ENCODE data around the gene ATP11B. TPM values are rescaled to one million over a fixed set of nuclear protein-coding genes. Genes with fewer than 3 reads are reported as not detected.
"Not testable (repeated sequence)": the region's sequence is repeated elsewhere in the genome, so short reads cannot be mapped to it uniquely, and the experiment has no call there.

Gene ATP11B
- total and polyA plus RNA-seq, 2 donors (not counting 1 experiment from before 2014, with no cell fraction given): 34.9 to 77.8 TPM

DNA sequence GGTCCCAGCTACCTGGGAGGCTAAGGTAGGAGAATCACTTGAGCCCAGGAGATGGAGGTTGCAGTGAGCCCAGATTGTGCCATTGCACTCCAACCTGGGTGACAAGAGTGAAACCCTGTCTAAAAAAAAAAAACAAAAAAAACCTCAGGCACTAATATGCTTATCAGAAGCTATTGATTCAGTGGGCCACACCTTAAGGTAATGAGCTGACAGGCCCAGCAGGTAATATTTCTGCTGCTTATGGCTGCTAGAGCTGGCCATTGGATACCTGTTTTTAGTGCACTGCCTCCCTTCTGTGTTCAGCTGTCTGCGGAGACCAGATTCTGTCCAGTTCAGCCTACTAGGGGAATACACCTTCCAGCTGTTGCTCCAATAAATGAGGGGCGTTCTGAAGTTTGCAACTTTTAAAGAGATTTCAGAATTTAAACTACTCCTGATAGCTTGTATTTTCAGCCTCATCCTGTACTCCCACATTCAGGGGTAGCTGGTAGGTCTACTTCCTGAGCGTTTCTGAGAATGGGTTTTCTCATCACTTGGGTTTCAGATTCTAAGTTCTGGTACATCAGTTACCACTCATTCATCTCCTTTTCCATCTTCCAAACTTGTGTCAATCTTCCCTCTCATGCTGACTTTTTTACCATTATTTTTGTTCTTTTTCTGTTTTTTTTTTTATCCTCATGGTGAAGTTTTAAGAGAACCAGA lies 69.0 kb downstream of the ATP11B start:
- no peaks in the 10 kb centered on the region for H4K20me1 ChIP-seq (ENCODE audit: control insufficient read depth, extremely low read depth, insufficient read depth, low read length)
- no peaks in the 10 kb centered on the region for H3K4me1 ChIP-seq (ENCODE audit: control insufficient read depth, extremely low read depth, insufficient read depth, low read length)
- no peak overlapping the region for H3K4me3 ChIP-seq (replicated peaks in 1 of 4; ENCODE audit: control extremely low read depth in 1 of 4, insufficient read depth in 1 of 4, low read depth in 3 of 4, low read length in 4 of 4)
- no peak overlapping the region for H2AFZ ChIP-seq (ENCODE audit: low read length)
- no peaks in the 10 kb centered on the region for H3K79me2 ChIP-seq (ENCODE audit: control insufficient read depth, insufficient read depth, low read length)
- TF ChIP-seq EZH2 (IDR thresholded peaks at IDR 0.05; ENCODE audit: low read length, missing control alignments): no peak
- TF ChIP-seq, protein P1, sequence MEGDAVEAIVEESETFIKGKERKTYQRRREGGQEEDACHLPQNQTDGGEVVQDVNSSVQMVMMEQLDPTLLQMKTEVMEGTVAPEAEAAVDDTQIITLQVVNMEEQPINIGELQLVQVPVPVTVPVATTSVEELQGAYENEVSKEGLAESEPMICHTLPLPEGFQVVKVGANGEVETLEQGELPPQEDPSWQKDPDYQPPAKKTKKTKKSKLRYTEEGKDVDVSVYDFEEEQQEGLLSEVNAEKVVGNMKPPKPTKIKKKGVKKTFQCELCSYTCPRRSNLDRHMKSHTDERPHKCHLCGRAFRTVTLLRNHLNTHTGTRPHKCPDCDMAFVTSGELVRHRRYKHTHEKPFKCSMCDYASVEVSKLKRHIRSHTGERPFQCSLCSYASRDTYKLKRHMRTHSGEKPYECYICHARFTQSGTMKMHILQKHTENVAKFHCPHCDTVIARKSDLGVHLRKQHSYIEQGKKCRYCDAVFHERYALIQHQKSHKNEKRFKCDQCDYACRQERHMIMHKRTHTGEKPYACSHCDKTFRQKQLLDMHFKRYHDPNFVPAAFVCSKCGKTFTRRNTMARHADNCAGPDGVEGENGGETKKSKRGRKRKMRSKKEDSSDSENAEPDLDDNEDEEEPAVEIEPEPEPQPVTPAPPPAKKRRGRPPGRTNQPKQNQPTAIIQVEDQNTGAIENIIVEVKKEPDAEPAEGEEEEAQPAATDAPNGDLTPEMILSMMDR (conservative IDR thresholded peaks at IDR 0.05 in 1 of 2, IDR thresholded peaks at IDR 0.05 in 1 of 2; ENCODE audit: low read depth in 1 of 2, low read length in 2 of 2): no peak
- no peak overlapping the region for H3K9ac ChIP-seq (ENCODE audit: insufficient read depth, low read length)
- H3K36me3 ChIP-seq (ENCODE audit: control insufficient read depth, insufficient read depth, low read length): no peaks in the 10 kb centered on the region
- no peak for DNase-seq (ENCODE audit: low read depth in 2 of 2)
- H3K27me3 ChIP-seq (ENCODE audit: control insufficient read depth, insufficient read depth, low read length): no peaks in the 10 kb centered on the region
- no peaks in the 10 kb centered on the region for H3K9me3 ChIP-seq (ENCODE audit: control insufficient read depth, insufficient read depth, low read depth, low read length)
- H3K27ac ChIP-seq (ENCODE audit: insufficient read depth, low read length): no peak overlapping the region
- no peak overlapping the region for H3K4me2 ChIP-seq (ENCODE audit: extremely low read depth, insufficient read depth, low read length)

DNA sequence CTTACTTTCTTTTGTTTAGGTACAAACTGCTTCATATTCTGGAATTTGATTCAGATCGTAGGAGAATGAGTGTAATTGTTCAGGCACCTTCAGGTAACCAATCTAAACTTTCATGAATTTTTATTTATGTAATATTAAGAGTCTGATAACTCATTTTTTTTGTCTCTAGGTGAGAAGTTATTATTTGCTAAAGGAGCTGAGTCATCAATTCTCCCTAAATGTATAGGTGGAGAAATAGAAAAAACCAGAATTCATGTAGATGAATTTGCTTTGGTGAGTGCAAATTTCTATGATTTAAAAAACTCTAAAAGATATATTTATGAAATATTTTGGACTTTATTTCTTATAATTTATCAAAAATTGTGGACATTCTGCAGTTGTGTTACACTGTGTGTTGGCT lies 75.8 kb downstream of the ATP11B start:
- no peak overlapping the region for H3K4me2 ChIP-seq (ENCODE audit: extremely low read depth, insufficient read depth, low read length)
- TF ChIP-seq, protein P1 (conservative IDR thresholded peaks at IDR 0.05 in 1 of 2, IDR thresholded peaks at IDR 0.05 in 1 of 2; ENCODE audit: low read depth in 1 of 2, low read length in 2 of 2): no peak
- no peak for TF ChIP-seq EZH2 (IDR thresholded peaks at IDR 0.05; ENCODE audit: low read length, missing control alignments)
- no peaks in the 10 kb centered on the region for H3K4me1 ChIP-seq (ENCODE audit: control insufficient read depth, extremely low read depth, insufficient read depth, low read length)
- H3K27me3 ChIP-seq (ENCODE audit: control insufficient read depth, insufficient read depth, low read length): no peaks in the 10 kb centered on the region
- H4K20me1 ChIP-seq (ENCODE audit: control insufficient read depth, extremely low read depth, insufficient read depth, low read length): no peaks in the 10 kb centered on the region
- H3K27ac ChIP-seq (ENCODE audit: insufficient read depth, low read length): no peak overlapping the region
- no peak for DNase-seq (ENCODE audit: low read depth in 2 of 2)
- peaks cover 5% of the 10 kb centered on the region for H3K36me3 ChIP-seq (ENCODE audit: control insufficient read depth, insufficient read depth, low read length)
- H2AFZ ChIP-seq (ENCODE audit: low read length): no peak overlapping the region
- no peak overlapping the region for H3K9ac ChIP-seq (ENCODE audit: insufficient read depth, low read length)
- H3K4me3 ChIP-seq (replicated peaks in 1 of 4; ENCODE audit: control extremely low read depth in 1 of 4, insufficient read depth in 1 of 4, low read depth in 3 of 4, low read length in 4 of 4): no peak overlapping the region
- H3K79me2 ChIP-seq (ENCODE audit: control insufficient read depth, insufficient read depth, low read length): no peaks in the 10 kb centered on the region
- H3K9me3 ChIP-seq (ENCODE audit: control insufficient read depth, insufficient read depth, low read depth, low read length): no peaks in the 10 kb centered on the region

DNA sequence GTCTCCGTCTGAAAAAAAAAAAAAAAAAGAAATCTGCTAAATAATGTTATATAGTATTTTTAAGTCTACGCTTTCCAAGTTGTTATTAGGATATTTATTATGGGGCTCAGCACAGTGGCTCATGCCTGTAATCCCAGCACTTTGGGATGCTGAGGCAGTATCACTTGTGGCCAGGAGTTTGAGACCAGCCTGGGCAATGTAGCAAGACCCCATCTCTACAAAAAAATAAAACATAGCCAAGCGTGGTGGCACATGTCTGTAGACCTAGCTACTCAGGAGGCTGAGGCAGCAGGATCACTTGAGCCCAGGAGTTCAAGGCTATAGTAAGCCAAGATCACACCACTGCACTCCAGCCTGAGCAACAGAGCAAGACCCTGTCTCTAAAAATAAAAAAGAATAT lies 77.6 kb downstream of the ATP11B start:
- H3K4me3 ChIP-seq (replicated peaks in 1 of 4; ENCODE audit: control extremely low read depth in 1 of 4, insufficient read depth in 1 of 4, low read depth in 3 of 4, low read length in 4 of 4); H3K36me3 ChIP-seq (ENCODE audit: control insufficient read depth, insufficient read depth, low read length); H3K4me2 ChIP-seq (ENCODE audit: extremely low read depth, insufficient read depth, low read length); H3K27me3 ChIP-seq (ENCODE audit: control insufficient read depth, insufficient read depth, low read length); H3K79me2 ChIP-seq (ENCODE audit: control insufficient read depth, insufficient read depth, low read length); H4K20me1 ChIP-seq (ENCODE audit: control insufficient read depth, extremely low read depth, insufficient read depth, low read length); H3K4me1 ChIP-seq (ENCODE audit: control insufficient read depth, extremely low read depth, insufficient read depth, low read length); H3K9me3 ChIP-seq (ENCODE audit: control insufficient read depth, insufficient read depth, low read depth, low read length); H3K27ac ChIP-seq (ENCODE audit: insufficient read depth, low read length); DNase-seq (ENCODE audit: low read depth in 2 of 2); H3K9ac ChIP-seq (ENCODE audit: insufficient read depth, low read length); H2AFZ ChIP-seq (ENCODE audit: low read length): not testable (repeated sequence)
